Stimulated activated CD8-positive, alpha-beta memory T cell treated with anti-CD3 and anti-CD28 coated beads, Interleukin-7, amount 100 ng/mL, for 48 hours (primary cell): ENCODE results near the gene AP4M1.

Experiments
- DNase-seq, 2 donors: peaks; one replicate each; pipeline ENCODE4 v3.0.0-alpha.2; 2020; ENCODE audit warnings: low read depth in 1 of 2; ENCODE audit errors: extremely low read depth in 1 of 2

The AP4M1 gene

GRCh38 chr7:100101016-100101862 lies at the start of gene AP4M1, which contains the start of gene MCM7:
AP4M1 (plus strand) TSS chr7:100101643; CDS start chr7:100101715, 72 bp downstream.
MCM7 (minus strand) TSS chr7:100101397; CDS start chr7:100101294, 103 bp downstream.
- peak; percentile 98 for DNase-seq

- no peak for DNase-seq
Observed at GRCh38 chr7:100053215-100053614, 48.2 kb upstream of the AP4M1 start.

- DNase-seq: no peak
Observed at GRCh38 chr7:100057006-100057405, 44.4 kb upstream of the AP4M1 start.

GRCh38 chr7:100059251-100059739 lies 42.1 kb upstream of the AP4M1 start:
- no peak for DNase-seq

GRCh38 chr7:100061518-100062193 lies 39.8 kb upstream of the AP4M1 start:
- DNase-seq: no peak

GRCh38 chr7:100063376-100063775 lies 38.1 kb upstream of the AP4M1 start:
- DNase-seq: no peak

GRCh38 chr7:100064162-100064561 lies 37.3 kb upstream of the AP4M1 start:
- no peak for DNase-seq

GRCh38 chr7:100065452-100066186 lies 35.8 kb upstream of the AP4M1 start:
- no peak for DNase-seq

- DNase-seq: no peak
Observed at GRCh38 chr7:100066953-100067352, 34.5 kb upstream of the AP4M1 start.

- no peak for DNase-seq
Observed at GRCh38 chr7:100069991-100070390, 31.5 kb upstream of the AP4M1 start.

GRCh38 chr7:100071018-100071723 lies 30.3 kb upstream of the AP4M1 start:
- no peak for DNase-seq

- no peak for DNase-seq
Observed at GRCh38 chr7:100072462-100072861, 29.0 kb upstream of the AP4M1 start.

- no peak for DNase-seq
Observed at GRCh38 chr7:100074841-100075240, 26.6 kb upstream of the AP4M1 start.

GRCh38 chr7:100075418-100075817 lies 26.0 kb upstream of the AP4M1 start:
- DNase-seq: no peak

GRCh38 chr7:100077205-100077604 lies 24.2 kb upstream of the AP4M1 start:
- no peak for DNase-seq

- no peak for DNase-seq
Observed at GRCh38 chr7:100079024-100079560, 22.4 kb upstream of the AP4M1 start.

GRCh38 chr7:100080907-100081534 lies 20.4 kb upstream of the AP4M1 start:
- DNase-seq: no peak

- DNase-seq: peak; percentile 98
Observed at GRCh38 chr7:100081535-100082102, 19.8 kb upstream of the AP4M1 start, which contains the start of gene ZNF3. ZNF3 (minus strand) TSS chr7:100081723; CDS start chr7:100077357, 4,366 bp downstream.

- DNase-seq: no peak
Observed at GRCh38 chr7:100082978-100083377, 18.5 kb upstream of the AP4M1 start.
